Esophagus muscularis mucosa (tissue), 3 donors: ENCODE data around the gene CAMTA1.

ENCODE experiments used
- CTCF ChIP-seq, 3 experiments: fragments of 200-600 bp in 2 of 3; fragments of 450-650 bp in 1 of 3; sonication (generic) in 2 of 3; IDR thresholded peaks; one replicate each; pipeline ENCODE4 v1.5.1; 2017 to 2019; ENCODE audit warnings: antibody characterized with exemption in 3 of 3, mild to moderate bottlenecking in 2 of 3, moderate library complexity in 1 of 3
- POLR2A ChIP-seq: fragments of 450-650 bp; IDR thresholded peaks from one replicate; pipeline ENCODE4 v1.6.1; 2017; ENCODE audit warnings: antibody characterized with exemption, moderate library complexity, mild to moderate bottlenecking, low read depth
- POLR2AphosphoS5 ChIP-seq, 2 donors: sonication (generic); formaldehyde crosslinking; IDR thresholded peaks; one replicate each; pipeline ENCODE4 v1.6.1; 2017; ENCODE audit warnings: antibody characterized with exemption in 2 of 2

- TF ChIP-seq POLR2AphosphoS5 (IDR thresholded peaks at IDR 0.05) (no peak), POLR2A (no peak), CTCF (IDR thresholded peaks at IDR 0.05) (no peak)
Measured at GRCh38 chr1:6923416-6923815, 138.2 kb downstream of the CAMTA1 start.
